ENCODE measurements around the gene CPB1. TPM values are rescaled to one million over a fixed set of nuclear protein-coding genes. Genes with fewer than 3 reads are reported as not detected.
"Not testable (repeated sequence)": the region's sequence is repeated elsewhere in the genome, so short reads cannot be mapped to it uniquely, and the experiment has no call there.

The CPB1 gene
- not detected for polyA plus RNA-seq (2013, experiment 1 of 2)
- polyA plus RNA-seq (2013, experiment 2 of 2): not detected

- H4K91ac ChIP-seq (ENCODE audit: low read length): no peak within 1 kb of the TSS
- H2BK120ac ChIP-seq (ENCODE audit: low read depth, low read length): no peak within 1 kb of the TSS
- H3K9me3 ChIP-seq (ENCODE audit: control insufficient read depth, low read length): no peaks in the 10 kb centered on the region
- peak within 1 kb of the TSS in 1 of 2 experiments; percentile 48 for H3K18ac ChIP-seq (ENCODE audit: low read depth in 1 of 2, low read length in 2 of 2)
- no peaks in the 10 kb centered on the region for H3K4me1 ChIP-seq (ENCODE audit: control insufficient read depth, insufficient read depth, low read depth, low read length)
- H4K8ac ChIP-seq (ENCODE audit: low read length): no peak within 1 kb of the TSS
- no peaks in the 10 kb centered on the region for H3K36me3 ChIP-seq (ENCODE audit: control insufficient read depth in 1 of 2, insufficient read depth in 2 of 2, low read depth in 1 of 2, low read length in 2 of 2)
- no peak within 1 kb of the TSS for H2BK12ac ChIP-seq (ENCODE audit: low read length in 2 of 2)
- no peak within 1 kb of the TSS for H2BK5ac ChIP-seq (ENCODE audit: low read depth, low read length, poor library complexity, severe bottlenecking)
- H3K14ac ChIP-seq (ENCODE audit: low read length in 2 of 2): no peak within 1 kb of the TSS
- no peaks in the 10 kb centered on the region for H3K79me1 ChIP-seq (replicated peaks; ENCODE audit: low read length, poor library complexity, severe bottlenecking)
- H3K23ac ChIP-seq (ENCODE audit: low read length in 2 of 2): no peak within 1 kb of the TSS
- H3K27ac ChIP-seq (ENCODE audit: low read length, poor library complexity, severe bottlenecking): no peak within 1 kb of the TSS
- H2AK5ac ChIP-seq (ENCODE audit: low read length, severe bottlenecking): no peak within 1 kb of the TSS
- H3K9ac ChIP-seq (ENCODE audit: low read length): no peak within 1 kb of the TSS
- H2AFZ ChIP-seq (ENCODE audit: low read depth, low read length): no peak within 1 kb of the TSS
- DNase-seq: no peak
- H3K27me3 ChIP-seq (ENCODE audit: control insufficient read depth in 1 of 2, insufficient read depth in 1 of 2, low read length in 2 of 2): no peaks in the 10 kb centered on the region
- no peak within 1 kb of the TSS for H2BK15ac ChIP-seq (ENCODE audit: low read depth, poor library complexity, severe bottlenecking)
- H3K4me3 ChIP-seq (ENCODE audit: insufficient read depth in 1 of 2, low read depth in 1 of 2, low read length in 2 of 2): no peak within 1 kb of the TSS
- no peak within 1 kb of the TSS for H3K4me2 ChIP-seq (ENCODE audit: low read length, poor library complexity, severe bottlenecking)
- no peak within 1 kb of the TSS for H3K4ac ChIP-seq (ENCODE audit: low read depth in 1 of 2, low read length in 2 of 2)
Observed at GRCh38 chr3:148827585-148827984, at the start of gene CPB1. CPB1 (plus strand) TSS chr3:148827811; CDS start chr3:148827824, 13 bp downstream.

GRCh38 chr3:148778926-148779325 is 48.7 kb upstream of the CPB1 start:
- WGBS: 91% methylated on average over 3 of the region's 3 CpGs
- no peaks in the 10 kb centered on the region for H3K36me3 ChIP-seq (ENCODE audit: control insufficient read depth in 1 of 2, insufficient read depth in 2 of 2, low read depth in 1 of 2, low read length in 2 of 2)
- H3K4me2 ChIP-seq (ENCODE audit: low read length, poor library complexity, severe bottlenecking): no peak overlapping the region
- H3K27ac ChIP-seq (ENCODE audit: low read length, poor library complexity, severe bottlenecking): no peak overlapping the region
- DNase-seq: no peak
- no peak overlapping the region for H3K9ac ChIP-seq (ENCODE audit: low read length)
- H2BK12ac ChIP-seq (ENCODE audit: low read length in 2 of 2): no peak overlapping the region
- no peak overlapping the region for H2BK15ac ChIP-seq (ENCODE audit: low read depth, poor library complexity, severe bottlenecking)
- no peak overlapping the region for H2BK5ac ChIP-seq (ENCODE audit: low read depth, low read length, poor library complexity, severe bottlenecking)
- H3K23ac ChIP-seq (ENCODE audit: low read length in 2 of 2): no peak overlapping the region
- no peak overlapping the region for H3K4me3 ChIP-seq (ENCODE audit: insufficient read depth in 1 of 2, low read depth in 1 of 2, low read length in 2 of 2)
- no peak overlapping the region for H4K91ac ChIP-seq (ENCODE audit: low read length)
- no peak overlapping the region for H4K8ac ChIP-seq (ENCODE audit: low read length)
- H3K79me1 ChIP-seq (replicated peaks; ENCODE audit: low read length, poor library complexity, severe bottlenecking): no peaks in the 10 kb centered on the region
- no peak overlapping the region for H3K18ac ChIP-seq (ENCODE audit: low read depth in 1 of 2, low read length in 2 of 2)
- H3K14ac ChIP-seq (ENCODE audit: low read length in 2 of 2): no peak overlapping the region
- no peak overlapping the region for H2BK120ac ChIP-seq (ENCODE audit: low read depth, low read length)
- H3K9me3 ChIP-seq (ENCODE audit: control insufficient read depth, low read length): no peaks in the 10 kb centered on the region
- no peaks in the 10 kb centered on the region for H3K27me3 ChIP-seq (ENCODE audit: control insufficient read depth in 1 of 2, insufficient read depth in 1 of 2, low read length in 2 of 2)
- H2AFZ ChIP-seq (ENCODE audit: low read depth, low read length): no peak overlapping the region
- H3K4me1 ChIP-seq (ENCODE audit: control insufficient read depth, insufficient read depth, low read depth, low read length): no peaks in the 10 kb centered on the region
- no peak overlapping the region for H2AK5ac ChIP-seq (ENCODE audit: low read length, severe bottlenecking)
- no peak overlapping the region for H3K4ac ChIP-seq (ENCODE audit: low read depth in 1 of 2, low read length in 2 of 2)

- not testable (repeated sequence) for H3K9me3 ChIP-seq (ENCODE audit: control insufficient read depth, low read length); H3K18ac ChIP-seq (ENCODE audit: low read depth in 1 of 2, low read length in 2 of 2); H4K91ac ChIP-seq (ENCODE audit: low read length); DNase-seq; H2AK5ac ChIP-seq (ENCODE audit: low read length, severe bottlenecking); H3K14ac ChIP-seq (ENCODE audit: low read length in 2 of 2); H3K4me3 ChIP-seq (ENCODE audit: insufficient read depth in 1 of 2, low read depth in 1 of 2, low read length in 2 of 2); H3K27me3 ChIP-seq (ENCODE audit: control insufficient read depth in 1 of 2, insufficient read depth in 1 of 2, low read length in 2 of 2); H3K79me1 ChIP-seq (replicated peaks; ENCODE audit: low read length, poor library complexity, severe bottlenecking); H3K4me1 ChIP-seq (ENCODE audit: control insufficient read depth, insufficient read depth, low read depth, low read length); H3K27ac ChIP-seq (ENCODE audit: low read length, poor library complexity, severe bottlenecking); H4K8ac ChIP-seq (ENCODE audit: low read length); H3K4ac ChIP-seq (ENCODE audit: low read depth in 1 of 2, low read length in 2 of 2); H3K23ac ChIP-seq (ENCODE audit: low read length in 2 of 2); H3K4me2 ChIP-seq (ENCODE audit: low read length, poor library complexity, severe bottlenecking); H2BK12ac ChIP-seq (ENCODE audit: low read length in 2 of 2); H3K9ac ChIP-seq (ENCODE audit: low read length); H3K36me3 ChIP-seq (ENCODE audit: control insufficient read depth in 1 of 2, insufficient read depth in 2 of 2, low read depth in 1 of 2, low read length in 2 of 2); H2BK120ac ChIP-seq (ENCODE audit: low read depth, low read length); H2BK5ac ChIP-seq (ENCODE audit: low read depth, low read length, poor library complexity, severe bottlenecking); H2AFZ ChIP-seq (ENCODE audit: low read depth, low read length); H2BK15ac ChIP-seq (ENCODE audit: low read depth, poor library complexity, severe bottlenecking)
- 90% methylated on average over 6 of the region's 6 CpGs for WGBS
Observed at GRCh38 chr3:148785026-148785425, 42.6 kb upstream of the CPB1 start.

GRCh38 chr3:148786159-148786558 is 41.5 kb upstream of the CPB1 start:
- H3K4me3 ChIP-seq (ENCODE audit: insufficient read depth in 1 of 2, low read depth in 1 of 2, low read length in 2 of 2); H3K18ac ChIP-seq (ENCODE audit: low read depth in 1 of 2, low read length in 2 of 2); H2BK15ac ChIP-seq (ENCODE audit: low read depth, poor library complexity, severe bottlenecking); H3K4me2 ChIP-seq (ENCODE audit: low read length, poor library complexity, severe bottlenecking); DNase-seq; H4K91ac ChIP-seq (ENCODE audit: low read length); H3K9ac ChIP-seq (ENCODE audit: low read length); H3K9me3 ChIP-seq (ENCODE audit: control insufficient read depth, low read length); H3K4ac ChIP-seq (ENCODE audit: low read depth in 1 of 2, low read length in 2 of 2); H2AFZ ChIP-seq (ENCODE audit: low read depth, low read length); H2AK5ac ChIP-seq (ENCODE audit: low read length, severe bottlenecking); H3K79me1 ChIP-seq (replicated peaks; ENCODE audit: low read length, poor library complexity, severe bottlenecking); H3K14ac ChIP-seq (ENCODE audit: low read length in 2 of 2); H2BK120ac ChIP-seq (ENCODE audit: low read depth, low read length); H4K8ac ChIP-seq (ENCODE audit: low read length); H3K27ac ChIP-seq (ENCODE audit: low read length, poor library complexity, severe bottlenecking); H3K36me3 ChIP-seq (ENCODE audit: control insufficient read depth in 1 of 2, insufficient read depth in 2 of 2, low read depth in 1 of 2, low read length in 2 of 2); H2BK5ac ChIP-seq (ENCODE audit: low read depth, low read length, poor library complexity, severe bottlenecking); H3K23ac ChIP-seq (ENCODE audit: low read length in 2 of 2); H2BK12ac ChIP-seq (ENCODE audit: low read length in 2 of 2); H3K27me3 ChIP-seq (ENCODE audit: control insufficient read depth in 1 of 2, insufficient read depth in 1 of 2, low read length in 2 of 2); H3K4me1 ChIP-seq (ENCODE audit: control insufficient read depth, insufficient read depth, low read depth, low read length): not testable (repeated sequence)
- 88% methylated on average over 9 of the region's 9 CpGs for WGBS

All from mesenchymal stem cell (in vitro differentiated cells and primary cell).